DOHH2 (cell line): ENCODE results near the gene MUSK.
"Not testable (repeated sequence)": the region's sequence is repeated elsewhere in the genome, so short reads cannot be mapped to it uniquely, and the experiment has no call there.

Experiments
- H3F3A ChIP-seq: fragments of 200-600 bp; sonication (generic), shearing (Covaris generic); 2 replicates; pipeline ENCODE4 v1.6.0; 2016; ENCODE audit warnings: antibody characterized with exemption, mild to moderate bottlenecking; ENCODE audit not compliant: control insufficient read depth, insufficient read depth
- H3K27ac ChIP-seq: fragments of 200-600 bp; sonication (generic); 2 replicates; pipeline ENCODE4 v1.5.1; 2014; ENCODE audit warnings: low read depth, mild to moderate bottlenecking, low read length, moderate library complexity
- H3K27me3 ChIP-seq: fragments of 200-600 bp; sonication (generic); 2 replicates; pipeline ENCODE4 v1.6.1; 2014; ENCODE audit warnings: mild to moderate bottlenecking, low read length, mixed read lengths; ENCODE audit not compliant: control insufficient read depth
- H3K36me3 ChIP-seq: fragments of 200-600 bp; sonication (generic); 2 replicates; pipeline ENCODE4 v1.6.1; 2014; ENCODE audit warnings: mild to moderate bottlenecking, low read length, moderate library complexity, mixed read lengths; ENCODE audit not compliant: control insufficient read depth
- H3K4me1 ChIP-seq: fragments of 200-600 bp; sonication (generic); 2 replicates; pipeline ENCODE4 v1.6.1; 2014; ENCODE audit warnings: mild to moderate bottlenecking, low read length, mixed read lengths; ENCODE audit not compliant: control insufficient read depth
- H3K4me2 ChIP-seq: fragments of 200-600 bp; sonication (generic); 2 replicates; pipeline ENCODE4 v1.6.0; 2014; ENCODE audit warnings: mild to moderate bottlenecking, low read length, moderate library complexity
- H3K4me3 ChIP-seq: fragments of 200-600 bp; sonication (generic); 2 replicates; pipeline ENCODE4 v1.5.1; 2014; ENCODE audit warnings: mild to moderate bottlenecking, low read length, mixed read lengths
- H3K79me2 ChIP-seq: fragments of 200-600 bp; sonication (generic); 2 replicates; pipeline ENCODE4 v1.6.1; 2014; ENCODE audit warnings: mild to moderate bottlenecking, low read length, mixed read lengths; ENCODE audit not compliant: control insufficient read depth
- H3K9me2 ChIP-seq: fragments of 200-600 bp; sonication (generic); replicated peaks from 2 replicates; pipeline ENCODE4 v1.6.1; 2014; ENCODE audit warnings: mild to moderate bottlenecking, low read length, mixed read lengths; ENCODE audit not compliant: control insufficient read depth
- H3K9me3 ChIP-seq: fragments of 200-600 bp; sonication (generic); 2 replicates; pipeline ENCODE4 v1.6.1; 2014; ENCODE audit warnings: antibody characterized with exemption, low read length, mixed read lengths; ENCODE audit not compliant: control insufficient read depth, insufficient read depth
- H4K20me1 ChIP-seq: fragments of 200-600 bp; sonication (generic); 2 replicates; pipeline ENCODE4 v1.6.0; 2014; ENCODE audit warnings: low read depth, mild to moderate bottlenecking, antibody characterized with exemption, low read length, moderate library complexity; ENCODE audit not compliant: control insufficient read depth, insufficient read depth
- EZH2phosphoT487 ChIP-seq: fragments of 200-600 bp; sonication (generic); IDR thresholded peaks from 2 replicates; pipeline ENCODE4 v1.6.1; 2017; ENCODE audit warnings: borderline replicate concordance, mild to moderate bottlenecking, antibody characterized with exemption, low read length, moderate library complexity, mixed read lengths
- TF ChIP-seq, protein P1 (sequence below): fragments of 200-600 bp; sonication (generic); IDR thresholded peaks from one replicate; pipeline ENCODE4 v1.5.1; 2014; ENCODE audit warnings: antibody characterized with exemption, mild to moderate bottlenecking, low read depth, low read length; ENCODE audit not compliant: poor library complexity, severe bottlenecking

The MUSK gene

DNA sequence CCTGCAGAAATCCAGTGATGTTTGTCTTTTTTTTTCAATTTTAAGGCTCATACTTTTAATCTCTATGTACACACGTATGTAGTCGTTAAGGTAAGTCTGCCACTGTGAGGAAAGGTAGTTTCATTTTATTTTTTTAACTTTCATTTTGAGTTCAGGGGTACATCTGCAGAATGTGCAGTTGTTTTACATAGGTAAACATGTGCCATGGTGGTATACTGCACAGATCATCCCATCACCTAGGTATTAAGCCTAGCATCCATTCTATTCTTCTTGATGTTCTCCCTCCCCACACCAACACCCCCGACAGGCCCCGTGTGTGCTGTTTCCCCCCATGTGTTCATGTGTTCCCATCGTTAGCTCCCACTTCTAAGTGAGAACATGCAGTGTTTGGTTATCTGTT is 19.7 kb downstream of the MUSK start:
- Histone ChIP-seq H3K36me3 (no peaks in the 10 kb centered on the region), H3K27me3 (no peaks in the 10 kb centered on the region), H3F3A (no peaks in the 10 kb centered on the region), H3K4me1 (no peaks in the 10 kb centered on the region), H3K4me3 (no peak overlapping the region), H3K9me3 (no peaks in the 10 kb centered on the region), H4K20me1 (no peaks in the 10 kb centered on the region), H3K9me2 (no peaks in the 10 kb centered on the region), H3K27ac (no peak overlapping the region), H3K79me2 (no peaks in the 10 kb centered on the region), H3K4me2 (no peak overlapping the region)
- no peak for TF ChIP-seq EZH2phosphoT487
- TF ChIP-seq, protein P1, sequence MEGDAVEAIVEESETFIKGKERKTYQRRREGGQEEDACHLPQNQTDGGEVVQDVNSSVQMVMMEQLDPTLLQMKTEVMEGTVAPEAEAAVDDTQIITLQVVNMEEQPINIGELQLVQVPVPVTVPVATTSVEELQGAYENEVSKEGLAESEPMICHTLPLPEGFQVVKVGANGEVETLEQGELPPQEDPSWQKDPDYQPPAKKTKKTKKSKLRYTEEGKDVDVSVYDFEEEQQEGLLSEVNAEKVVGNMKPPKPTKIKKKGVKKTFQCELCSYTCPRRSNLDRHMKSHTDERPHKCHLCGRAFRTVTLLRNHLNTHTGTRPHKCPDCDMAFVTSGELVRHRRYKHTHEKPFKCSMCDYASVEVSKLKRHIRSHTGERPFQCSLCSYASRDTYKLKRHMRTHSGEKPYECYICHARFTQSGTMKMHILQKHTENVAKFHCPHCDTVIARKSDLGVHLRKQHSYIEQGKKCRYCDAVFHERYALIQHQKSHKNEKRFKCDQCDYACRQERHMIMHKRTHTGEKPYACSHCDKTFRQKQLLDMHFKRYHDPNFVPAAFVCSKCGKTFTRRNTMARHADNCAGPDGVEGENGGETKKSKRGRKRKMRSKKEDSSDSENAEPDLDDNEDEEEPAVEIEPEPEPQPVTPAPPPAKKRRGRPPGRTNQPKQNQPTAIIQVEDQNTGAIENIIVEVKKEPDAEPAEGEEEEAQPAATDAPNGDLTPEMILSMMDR, result no peak

DNA sequence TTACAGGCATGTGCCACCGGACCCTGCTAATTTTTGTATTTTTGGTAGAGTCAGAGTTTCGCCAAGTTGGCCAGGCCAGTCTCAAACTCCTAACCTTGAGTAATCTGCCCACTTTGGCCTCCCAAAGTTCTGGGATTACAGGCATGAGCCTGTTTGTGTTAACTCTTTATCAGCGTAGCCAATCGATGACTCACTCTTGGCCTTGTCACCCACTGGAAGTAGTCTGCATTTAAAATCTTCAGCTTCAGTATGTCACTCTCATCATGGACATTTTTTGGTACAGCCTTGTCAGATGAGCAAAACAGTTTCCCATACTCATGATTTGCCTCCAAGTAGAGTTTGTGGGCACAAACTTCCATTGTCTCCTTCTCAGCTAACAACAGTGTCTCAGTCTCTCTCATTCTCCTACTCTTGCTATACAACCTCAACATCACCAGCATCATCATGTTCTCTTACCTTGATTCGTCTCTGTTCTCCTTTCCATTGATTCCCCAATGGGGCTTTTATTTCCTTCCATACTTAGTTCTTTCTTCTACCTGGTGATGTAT is 22.5 kb downstream of the MUSK start:
- H3F3A ChIP-seq, result no peaks in the 10 kb centered on the region
- H3K36me3 ChIP-seq, result no peaks in the 10 kb centered on the region
- no peaks in the 10 kb centered on the region for H3K9me3 ChIP-seq
- no peak overlapping the region for H3K4me2 ChIP-seq
- H3K9me2 ChIP-seq, result no peaks in the 10 kb centered on the region
- H3K4me1 ChIP-seq, result no peaks in the 10 kb centered on the region
- H4K20me1 ChIP-seq, result no peaks in the 10 kb centered on the region
- H3K79me2 ChIP-seq, result no peaks in the 10 kb centered on the region
- TF ChIP-seq EZH2phosphoT487, result no peak
- H3K4me3 ChIP-seq, result no peak overlapping the region
- H3K27me3 ChIP-seq, result no peaks in the 10 kb centered on the region
- no peak overlapping the region for H3K27ac ChIP-seq

DNA sequence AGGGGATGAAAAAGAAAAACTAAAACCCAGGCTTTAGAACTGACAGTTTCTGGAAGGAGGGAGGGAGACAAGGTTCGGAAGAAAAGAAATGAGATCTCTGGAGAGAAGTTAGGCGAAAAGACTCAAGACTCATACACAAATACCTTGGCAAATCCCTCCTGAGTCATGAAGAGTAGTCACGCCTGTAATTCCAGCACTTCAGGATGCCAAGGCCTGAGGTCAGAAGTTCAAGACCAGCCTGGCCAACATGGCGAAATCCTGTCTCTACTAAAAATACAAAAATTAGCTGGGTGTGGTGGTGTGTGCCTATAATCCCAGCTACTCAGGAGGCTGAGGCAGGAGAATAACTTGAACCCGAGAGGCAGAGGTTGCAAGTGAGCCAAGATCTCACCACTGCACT is 27.3 kb downstream of the MUSK start:
- not testable (repeated sequence) for H3K9me2 ChIP-seq, H3K4me1 ChIP-seq, H3K79me2 ChIP-seq, H3K4me3 ChIP-seq, H3K27ac ChIP-seq, H3K27me3 ChIP-seq, H4K20me1 ChIP-seq, H3K9me3 ChIP-seq, H3K4me2 ChIP-seq, H3K36me3 ChIP-seq, H3F3A ChIP-seq

DNA sequence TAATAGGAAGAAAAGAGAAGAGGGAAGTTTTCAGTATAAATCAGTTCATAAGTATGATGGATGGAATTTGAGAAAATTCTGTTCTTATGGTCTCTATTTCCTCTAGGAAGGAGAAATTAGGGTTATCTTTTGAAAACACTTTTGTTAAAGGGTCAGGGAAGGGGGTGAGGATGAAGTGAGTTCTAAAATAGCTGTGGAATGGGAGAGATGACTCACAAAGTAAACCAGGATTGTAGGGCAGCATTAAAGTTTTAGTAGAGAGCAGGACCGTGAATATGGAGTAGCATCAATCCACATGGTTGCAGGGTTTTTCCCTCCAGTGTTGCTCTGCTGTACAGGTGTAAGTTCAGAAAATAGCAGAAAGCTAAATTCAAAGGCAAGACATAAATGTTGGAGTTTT is 32.4 kb downstream of the MUSK start:
- Histone ChIP-seq H3K4me2 (no peak overlapping the region), H3K9me3 (no peaks in the 10 kb centered on the region)

More for the DNA sequence above, 32.4 kb downstream of the MUSK start:
- TF ChIP-seq, protein P1, result no peak
- TF ChIP-seq EZH2phosphoT487, result no peak
- Histone ChIP-seq H3F3A (no peaks in the 10 kb centered on the region), H3K9me2 (no peaks in the 10 kb centered on the region), H3K36me3 (no peaks in the 10 kb centered on the region), H3K79me2 (no peaks in the 10 kb centered on the region), H3K4me1 (no peaks in the 10 kb centered on the region), H3K27ac (no peak overlapping the region), H3K27me3 (no peaks in the 10 kb centered on the region), H4K20me1 (no peaks in the 10 kb centered on the region), H3K4me3 (no peak overlapping the region)
